ENCODE measurements around the gene WWC1. TPM values are rescaled to one million over a fixed set of nuclear protein-coding genes. Genes with fewer than 3 reads are reported as not detected.

The WWC1 gene
- total RNA-seq, 2 donors from 2014 or later = 1.9 to 6.1 TPM

DNA sequence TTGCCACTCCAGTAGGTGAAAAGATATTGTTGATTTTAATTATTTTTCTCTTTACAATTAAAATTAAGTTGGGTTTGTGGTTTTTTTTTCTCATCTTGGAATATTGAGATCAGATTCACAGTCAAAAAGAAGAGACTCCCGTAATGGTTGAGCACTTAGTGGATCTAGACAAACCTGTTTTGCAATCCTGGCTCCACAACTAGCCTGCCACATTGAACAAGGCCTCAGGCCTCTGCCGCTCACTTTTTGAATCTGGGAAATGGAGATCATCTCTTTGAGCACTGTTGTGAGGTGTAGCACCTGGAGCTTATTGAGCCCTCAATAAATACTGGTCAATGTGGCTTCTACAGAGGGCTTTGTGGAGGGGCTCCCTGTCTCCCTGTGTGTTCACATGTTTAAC lies 157.7 kb downstream of the WWC1 start:
- H3K36me3 Mint-ChIP-seq = no peaks in the 10 kb centered on the region
- ATAC-seq = no peak
- H3K27ac Mint-ChIP-seq = no peak overlapping the region
- H3K9me3 Mint-ChIP-seq = no peaks in the 10 kb centered on the region
- no peak for DNase-seq (ENCODE audit: low spot score in 2 of 2)

DNA sequence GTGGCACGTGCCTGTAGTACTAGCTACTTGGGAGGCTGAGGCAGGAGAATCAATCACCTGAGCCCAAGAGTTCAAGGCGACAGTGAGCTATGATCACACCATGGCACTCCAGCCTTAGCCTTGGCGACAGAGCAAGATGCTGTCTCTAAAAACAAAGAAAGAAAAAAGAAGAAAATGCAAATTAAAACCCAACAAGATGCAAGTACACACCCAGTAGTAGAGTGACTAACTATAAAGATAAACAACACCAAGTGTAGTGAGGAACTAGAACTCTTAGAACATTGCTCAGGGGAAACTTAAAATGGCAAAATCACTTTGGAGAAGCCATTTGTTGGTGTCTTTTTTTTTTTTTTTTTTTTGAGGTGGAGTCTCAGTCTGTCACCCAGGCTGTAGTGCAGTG lies 160.1 kb downstream of the WWC1 start:
- H3K36me3 Mint-ChIP-seq = no peaks in the 10 kb centered on the region
- ATAC-seq (no peak), DNase-seq (ENCODE audit: low spot score in 2 of 2) (no peak)
- H3K9me3 Mint-ChIP-seq = no peaks in the 10 kb centered on the region
- no peak overlapping the region for H3K27ac Mint-ChIP-seq

DNA sequence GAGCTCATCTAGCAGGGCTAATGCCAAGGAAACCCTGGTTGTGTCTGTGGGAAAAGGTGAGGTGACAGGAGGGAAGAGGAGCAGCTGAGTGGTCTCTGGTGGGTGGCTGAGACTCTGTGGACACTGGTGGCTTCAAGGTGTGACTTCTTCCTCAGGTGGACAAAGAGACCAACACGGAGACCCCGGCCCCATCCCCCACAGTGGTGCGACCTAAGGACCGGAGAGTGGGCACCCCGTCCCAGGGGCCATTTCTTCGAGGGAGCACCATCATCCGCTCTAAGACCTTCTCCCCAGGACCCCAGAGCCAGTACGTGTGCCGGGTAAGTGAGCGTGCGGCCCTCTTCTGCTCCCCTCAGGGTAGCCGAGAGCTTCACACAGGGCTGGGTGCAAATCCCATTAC lies 163.8 kb downstream of the WWC1 start:
- H3K36me3 Mint-ChIP-seq = peaks cover 11 to 13% of the 10 kb centered on the region in 2 donors
- ATAC-seq (no peak), DNase-seq (ENCODE audit: low spot score in 2 of 2) (no peak)
- H3K9me3 Mint-ChIP-seq = peaks cover 0 to 4% of the 10 kb centered on the region in 2 donors
- H3K27ac Mint-ChIP-seq = no peak overlapping the region

DNA sequence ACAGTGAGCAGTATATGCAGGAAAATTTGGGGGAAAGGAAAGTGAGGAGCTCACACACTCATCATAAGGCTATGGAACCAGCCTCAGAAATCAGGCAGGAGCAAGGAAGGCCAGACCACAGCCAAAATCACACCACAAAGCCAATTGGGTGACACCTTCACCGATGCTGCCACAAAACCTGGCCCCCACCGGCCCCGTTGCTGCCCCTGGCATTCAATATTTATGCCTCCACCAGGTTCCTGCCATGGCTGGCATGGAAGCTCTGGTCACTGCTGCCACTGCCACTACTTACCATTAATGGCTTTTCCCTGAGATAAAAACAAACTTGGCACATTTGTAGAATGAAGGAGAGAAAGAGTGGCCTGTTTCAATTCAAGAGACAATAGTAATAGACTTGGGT lies 166.1 kb downstream of the WWC1 start:
- Mint-ChIP-seq H3K36me3 (peaks cover 11 to 13% of the 10 kb centered on the region in 2 donors), H3K9me3 (peaks cover 0 to 4% of the 10 kb centered on the region in 2 donors), H3K27ac (no peak overlapping the region)
- DNase-seq (ENCODE audit: low spot score in 2 of 2) (no peak), ATAC-seq (no peak)

DNA sequence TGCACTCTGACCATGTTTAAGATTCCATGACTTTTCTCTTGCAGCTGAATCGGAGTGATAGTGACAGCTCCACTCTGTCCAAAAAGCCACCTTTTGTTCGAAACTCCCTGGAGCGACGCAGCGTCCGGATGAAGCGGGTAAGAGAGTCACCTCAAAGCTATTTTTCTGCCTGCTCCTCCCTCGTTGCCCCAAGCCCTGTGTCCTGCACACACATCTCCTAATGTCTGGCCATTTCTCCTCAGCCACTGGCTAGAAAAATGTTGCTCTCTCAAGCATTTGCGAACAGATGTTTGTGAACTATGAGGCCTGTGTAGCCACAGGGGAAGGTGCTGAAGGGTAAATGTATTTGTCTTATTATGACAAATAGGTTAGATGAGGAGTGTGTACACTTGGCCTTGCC lies 169.2 kb downstream of the WWC1 start:
- H3K36me3 Mint-ChIP-seq = peaks cover 11 to 13% of the 10 kb centered on the region in 2 donors
- H3K27ac Mint-ChIP-seq = no peak overlapping the region
- ATAC-seq (no peak), DNase-seq (ENCODE audit: low spot score in 2 of 2) (no peak)
- H3K9me3 Mint-ChIP-seq = peaks cover 0 to 4% of the 10 kb centered on the region in 2 donors

DNA sequence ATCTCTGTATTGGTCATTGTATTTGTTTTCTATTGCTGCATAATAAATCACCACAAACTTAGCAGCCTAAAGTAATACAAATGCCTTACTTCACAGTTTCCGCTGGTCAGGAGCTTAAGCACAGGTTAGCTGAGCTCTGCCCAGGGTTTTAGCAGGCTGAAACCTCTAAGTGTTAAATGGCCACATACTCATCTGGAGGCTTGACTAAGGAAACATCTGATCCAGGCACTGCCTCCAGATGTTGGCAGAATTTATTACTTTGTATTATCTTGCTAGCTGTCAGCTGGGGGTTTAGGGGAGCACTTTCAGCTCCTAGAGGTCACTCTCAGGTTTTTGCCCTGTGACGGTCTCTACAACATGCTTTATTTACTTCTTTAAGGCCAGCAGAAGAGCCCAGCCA lies 171.6 kb downstream of the WWC1 start:
- peaks cover 5 to 7% of the 10 kb centered on the region in 2 donors for H3K36me3 Mint-ChIP-seq
- ATAC-seq (no peak), DNase-seq (ENCODE audit: low spot score in 2 of 2) (no peak)
- H3K27ac Mint-ChIP-seq = no peak overlapping the region
- H3K9me3 Mint-ChIP-seq = peaks cover 0 to 4% of the 10 kb centered on the region in 2 donors

DNA sequence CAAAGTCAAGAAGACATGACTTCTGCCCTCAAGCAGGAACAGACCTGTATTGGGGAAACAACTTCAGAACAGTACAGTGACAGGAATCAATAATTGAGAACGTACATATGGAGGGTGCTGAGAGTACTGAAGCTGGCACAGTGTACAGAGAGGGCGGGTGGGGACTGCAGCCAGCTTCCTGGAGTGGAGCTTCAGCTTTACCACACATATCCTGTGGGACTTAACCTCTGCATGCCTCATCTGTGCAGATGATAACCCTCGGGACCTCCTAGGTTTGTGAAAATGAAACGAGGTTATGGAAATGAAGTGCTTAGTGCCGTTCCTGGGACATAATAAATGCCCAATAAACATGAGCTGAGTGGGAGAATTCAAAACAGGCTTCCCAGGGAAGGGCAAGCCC lies 172.8 kb downstream of the WWC1 start:
- Mint-ChIP-seq H3K27ac (no peak overlapping the region), H3K9me3 (no peaks in the 10 kb centered on the region), H3K36me3 (no peaks in the 10 kb centered on the region)
- DNase-seq (ENCODE audit: low spot score in 2 of 2) (no peak), ATAC-seq (no peak)

DNA sequence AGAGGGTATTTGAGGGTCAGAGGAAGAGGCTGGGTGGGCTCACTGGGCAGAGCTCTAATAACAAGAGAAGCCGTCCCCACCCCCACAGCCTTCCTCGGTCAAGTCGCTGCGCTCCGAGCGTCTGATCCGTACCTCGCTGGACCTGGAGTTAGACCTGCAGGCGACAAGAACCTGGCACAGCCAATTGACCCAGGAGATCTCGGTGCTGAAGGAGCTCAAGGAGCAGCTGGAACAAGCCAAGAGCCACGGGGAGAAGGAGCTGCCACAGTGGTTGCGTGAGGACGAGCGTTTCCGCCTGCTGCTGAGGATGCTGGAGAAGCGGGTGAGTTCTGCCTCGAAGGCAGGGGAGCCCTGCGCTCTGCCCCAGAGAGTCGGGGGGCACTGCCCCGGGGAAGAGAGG lies 173.2 kb downstream of the WWC1 start:
- ATAC-seq (no peak), DNase-seq (ENCODE audit: low spot score in 2 of 2) (no peak)
- H3K9me3 Mint-ChIP-seq = no peaks in the 10 kb centered on the region
- H3K36me3 Mint-ChIP-seq = no peaks in the 10 kb centered on the region
- H3K27ac Mint-ChIP-seq = no peak overlapping the region

DNA sequence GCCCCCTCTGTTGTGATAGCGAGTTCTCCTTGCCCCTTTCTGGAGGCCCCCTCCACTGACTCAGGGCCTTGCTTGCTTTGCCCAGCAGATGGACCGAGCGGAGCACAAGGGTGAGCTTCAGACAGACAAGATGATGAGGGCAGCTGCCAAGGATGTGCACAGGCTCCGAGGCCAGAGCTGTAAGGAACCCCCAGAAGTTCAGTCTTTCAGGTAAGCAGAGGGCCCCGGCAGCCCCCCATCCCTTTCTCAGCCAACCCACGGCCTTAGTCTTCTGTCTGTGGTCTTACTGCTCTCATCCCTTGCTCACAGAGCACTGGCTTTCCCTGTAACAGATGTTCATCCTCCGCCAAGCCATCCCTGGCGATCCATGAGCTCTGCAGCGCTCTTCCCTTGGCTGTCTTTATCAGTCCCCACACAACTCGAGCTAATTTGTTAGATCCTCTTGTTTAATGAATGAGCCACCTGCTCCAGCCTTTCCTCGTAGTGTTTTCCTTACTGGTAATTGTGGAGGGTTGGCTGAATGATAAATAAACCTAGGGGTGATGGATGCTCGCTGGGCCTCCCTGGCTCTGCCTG lies 176.4 kb downstream of the WWC1 start:
- Mint-ChIP-seq H3K27ac (no peak overlapping the region), H3K36me3 (no peaks in the 10 kb centered on the region), H3K9me3 (no peaks in the 10 kb centered on the region)
- no peak for ATAC-seq
- no peak for DNase-seq (ENCODE audit: low spot score in 2 of 2)

DNA sequence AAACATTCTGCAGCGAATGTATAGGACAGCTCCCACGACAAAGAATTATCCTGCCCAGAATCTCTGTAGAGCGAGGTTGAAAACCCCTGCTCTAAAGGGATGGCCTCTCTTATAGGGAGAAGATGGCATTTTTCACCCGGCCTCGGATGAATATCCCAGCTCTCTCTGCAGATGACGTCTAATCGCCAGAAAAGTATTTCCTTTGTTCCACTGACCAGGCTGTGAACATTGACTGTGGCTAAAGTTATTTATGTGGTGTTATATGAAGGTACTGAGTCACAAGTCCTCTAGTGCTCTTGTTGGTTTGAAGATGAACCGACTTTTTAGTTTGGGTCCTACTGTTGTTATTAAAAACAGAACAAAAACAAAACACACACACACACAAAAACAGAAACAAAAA lies 177.4 kb downstream of the WWC1 start:
- Mint-ChIP-seq H3K36me3 (no peaks in the 10 kb centered on the region), H3K9me3 (no peaks in the 10 kb centered on the region), H3K27ac (no peak overlapping the region)
- ATAC-seq = no peak
- no peak for DNase-seq (ENCODE audit: low spot score in 2 of 2)

DNA sequence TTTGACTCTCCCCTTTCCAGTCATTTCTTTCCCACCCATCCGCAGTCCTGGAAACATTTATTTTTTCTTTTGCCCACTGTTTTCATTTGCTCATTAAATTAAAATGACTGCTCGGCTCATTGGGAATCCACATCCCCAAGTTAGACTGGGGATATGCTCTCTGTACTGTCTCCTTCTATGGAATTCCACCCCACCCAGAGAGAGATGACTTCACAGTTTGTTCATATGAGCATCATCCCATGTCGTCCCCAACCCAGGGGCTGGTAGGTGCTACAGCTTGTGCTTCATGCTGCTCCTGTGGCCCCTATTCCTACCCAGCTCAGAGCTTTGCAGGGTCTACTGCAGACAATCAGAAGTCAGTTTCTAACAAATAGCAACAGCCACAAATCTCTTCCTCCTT lies 178.4 kb downstream of the WWC1 start:
- DNase-seq (ENCODE audit: low spot score in 2 of 2) = no peak
- H3K9me3 Mint-ChIP-seq = no peaks in the 10 kb centered on the region

DNA sequence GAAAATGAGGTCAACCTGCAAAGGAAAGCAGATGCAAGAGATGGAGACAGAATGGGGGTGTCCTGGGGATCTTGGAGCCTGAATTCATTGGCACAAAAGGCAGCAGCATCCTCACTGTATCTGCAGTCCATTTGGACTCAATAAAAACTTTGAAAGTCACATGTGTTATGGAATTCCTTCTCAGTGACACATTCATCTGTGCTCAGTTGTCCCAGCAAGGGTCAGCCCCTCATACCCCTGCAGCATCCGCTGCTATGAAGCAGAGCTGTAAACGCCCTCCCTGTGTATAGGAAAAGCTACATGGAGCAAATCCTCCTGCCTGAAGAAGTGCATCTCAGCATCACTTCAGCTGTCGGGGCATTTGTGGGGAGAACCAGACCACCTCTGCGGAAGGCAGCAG lies 180.3 kb downstream of the WWC1 start:
- no peak for ATAC-seq
- Mint-ChIP-seq H3K27ac (no peak overlapping the region), H3K36me3 (no peaks in the 10 kb centered on the region), H3K9me3 (no peaks in the 10 kb centered on the region)
- DNase-seq (ENCODE audit: low spot score in 2 of 2) = no peak

More for the DNA sequence above, 178.4 kb downstream of the WWC1 start:
- ATAC-seq = no peak
- Mint-ChIP-seq H3K36me3 (no peaks in the 10 kb centered on the region), H3K27ac (no peak overlapping the region)

DNA sequence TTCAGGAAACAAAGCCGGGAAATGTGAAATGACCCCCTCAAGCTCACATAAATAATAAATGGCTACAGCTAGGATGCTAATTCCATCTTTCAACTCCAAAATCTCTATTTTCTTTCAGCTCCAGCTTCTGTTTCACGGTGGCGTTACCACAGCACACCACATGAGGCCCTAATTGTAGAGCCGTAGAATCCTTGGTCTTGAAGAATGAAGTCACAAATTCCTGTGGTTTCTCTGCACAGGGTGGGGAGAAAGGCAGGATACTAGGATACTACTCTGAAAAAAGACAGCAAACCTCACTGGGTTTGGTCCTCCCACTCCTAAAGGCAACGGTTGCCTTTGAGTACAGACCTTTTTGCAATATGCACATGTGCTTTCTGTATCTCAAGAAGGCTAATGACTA lies 180.9 kb downstream of the WWC1 start:
- H3K36me3 Mint-ChIP-seq = no peaks in the 10 kb centered on the region
- no peak for ATAC-seq
- H3K27ac Mint-ChIP-seq = no peak overlapping the region
- DNase-seq (ENCODE audit: low spot score in 2 of 2) = no peak
- no peaks in the 10 kb centered on the region for H3K9me3 Mint-ChIP-seq

DNA sequence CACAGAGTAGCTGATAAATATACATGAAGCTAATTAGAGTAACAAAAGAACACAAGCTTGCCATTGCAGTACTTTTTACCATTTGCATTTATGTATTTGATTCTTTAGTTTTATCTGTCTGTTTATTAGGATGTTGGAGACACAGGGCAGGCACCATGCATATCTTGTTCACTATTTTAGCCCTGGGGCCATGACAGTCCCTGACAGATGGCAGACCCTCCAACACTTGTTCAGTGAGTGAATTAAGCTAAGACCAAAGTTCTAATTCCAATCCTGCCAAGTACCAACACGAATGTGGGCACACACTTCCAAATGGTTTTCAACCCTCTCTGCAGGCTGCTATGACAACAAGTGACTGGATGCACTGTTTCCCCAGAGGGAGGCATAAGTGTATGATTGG lies 182.9 kb downstream of the WWC1 start:
- Mint-ChIP-seq H3K9me3 (no peaks in the 10 kb centered on the region), H3K27ac (no peak overlapping the region), H3K36me3 (no peaks in the 10 kb centered on the region)
- DNase-seq (ENCODE audit: low spot score in 2 of 2) (no peak), ATAC-seq (no peak)

DNA sequence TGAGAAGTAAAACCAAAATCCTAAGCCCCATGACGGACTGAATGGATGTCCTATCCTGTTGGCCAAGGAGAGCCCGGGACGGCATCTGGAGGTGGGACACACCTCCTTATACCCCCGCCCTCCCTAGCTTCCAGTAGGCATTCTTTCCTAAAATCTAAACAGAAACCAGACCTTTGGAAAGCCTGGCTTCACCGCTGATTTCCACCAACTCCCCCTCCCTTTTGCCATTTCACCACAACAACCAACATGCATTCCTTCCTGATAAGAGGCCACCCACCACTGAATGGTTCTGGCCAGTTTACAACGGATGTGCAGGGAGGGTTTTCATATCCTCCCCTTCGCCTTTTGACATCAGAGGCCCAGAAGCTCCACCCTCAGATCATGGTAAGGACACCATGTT lies 185.6 kb downstream of the WWC1 start:
- H3K9me3 Mint-ChIP-seq = no peaks in the 10 kb centered on the region
- ATAC-seq (no peak), DNase-seq (ENCODE audit: low spot score in 2 of 2) (no peak)
- no peak overlapping the region for H3K27ac Mint-ChIP-seq
- no peaks in the 10 kb centered on the region for H3K36me3 Mint-ChIP-seq

DNA sequence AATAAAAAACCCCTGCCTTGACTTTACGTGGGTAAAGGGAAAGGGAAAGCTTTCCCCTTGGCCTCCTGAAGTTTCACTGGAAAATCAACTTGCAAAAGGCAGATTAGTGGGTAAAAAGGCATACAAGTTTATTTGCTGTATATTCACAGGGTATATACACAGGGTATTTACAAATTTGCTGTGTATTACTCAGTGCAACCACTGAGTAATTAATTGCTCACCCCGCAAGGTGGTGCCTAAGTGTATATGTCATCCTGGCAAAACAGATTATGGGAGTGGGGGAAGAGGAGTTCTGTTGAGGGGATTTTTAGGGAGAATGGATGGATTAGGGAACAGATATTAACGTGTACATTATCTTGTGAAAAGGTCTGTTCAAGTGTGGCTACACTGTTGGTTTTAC lies 187.7 kb downstream of the WWC1 start:
- Mint-ChIP-seq H3K36me3 (no peaks in the 10 kb centered on the region), H3K9me3 (no peaks in the 10 kb centered on the region), H3K27ac (no peak overlapping the region)
- no peak for ATAC-seq
- no peak for DNase-seq (ENCODE audit: low spot score in 2 of 2)

DNA sequence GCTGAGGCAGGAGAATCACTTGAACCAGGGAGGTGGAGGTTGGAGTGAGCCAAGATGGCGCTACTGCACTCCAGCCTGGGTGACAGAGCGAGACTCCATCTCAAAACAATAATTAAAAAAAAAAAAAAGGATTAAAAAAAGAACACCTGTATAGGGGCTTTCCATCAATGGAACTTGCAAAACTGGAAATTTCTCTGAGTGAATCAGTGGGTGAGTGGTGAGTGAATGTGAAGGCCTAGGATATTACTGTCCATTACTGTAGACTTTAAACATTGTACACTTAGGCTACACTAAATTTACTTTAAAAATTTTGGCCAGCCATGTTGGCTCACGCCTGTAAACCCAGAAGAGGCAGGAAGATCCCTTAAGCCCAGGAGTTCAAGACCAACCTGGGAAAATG lies 189.2 kb downstream of the WWC1 start:
- no peak for ATAC-seq
- Mint-ChIP-seq H3K36me3 (no peaks in the 10 kb centered on the region), H3K27ac (no peak overlapping the region)

DNA sequence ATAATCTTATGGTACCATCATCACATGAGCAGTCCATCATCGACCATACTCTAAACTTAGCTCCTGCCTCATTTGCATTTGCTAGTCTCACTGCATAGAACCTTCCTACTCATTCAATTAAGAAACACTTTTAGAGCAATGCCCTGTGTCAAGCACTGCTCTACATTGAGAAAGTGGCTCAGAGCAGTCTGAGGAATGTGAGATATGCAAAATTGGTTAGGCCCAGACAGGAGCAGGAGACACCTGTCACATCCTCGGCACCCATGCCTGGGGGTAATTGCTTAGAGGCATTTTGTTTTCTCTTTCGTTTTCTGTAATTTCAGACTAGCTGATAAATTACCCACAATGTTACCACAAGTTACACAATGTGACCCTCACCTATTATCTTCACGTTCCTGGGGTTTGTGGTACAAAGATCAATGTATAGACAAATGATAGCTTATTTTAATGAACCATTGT lies 189.9 kb downstream of the WWC1 start:
- Mint-ChIP-seq H3K27ac (no peak overlapping the region), H3K36me3 (peaks cover 5 to 6% of the 10 kb centered on the region in 2 donors), H3K9me3 (no peaks in the 10 kb centered on the region)
- ATAC-seq = no peak
- no peak for DNase-seq (ENCODE audit: low spot score in 2 of 2)

More for the DNA sequence above, 189.2 kb downstream of the WWC1 start:
- no peaks in the 10 kb centered on the region for H3K9me3 Mint-ChIP-seq
- no peak for DNase-seq (ENCODE audit: low spot score in 2 of 2)

DNA sequence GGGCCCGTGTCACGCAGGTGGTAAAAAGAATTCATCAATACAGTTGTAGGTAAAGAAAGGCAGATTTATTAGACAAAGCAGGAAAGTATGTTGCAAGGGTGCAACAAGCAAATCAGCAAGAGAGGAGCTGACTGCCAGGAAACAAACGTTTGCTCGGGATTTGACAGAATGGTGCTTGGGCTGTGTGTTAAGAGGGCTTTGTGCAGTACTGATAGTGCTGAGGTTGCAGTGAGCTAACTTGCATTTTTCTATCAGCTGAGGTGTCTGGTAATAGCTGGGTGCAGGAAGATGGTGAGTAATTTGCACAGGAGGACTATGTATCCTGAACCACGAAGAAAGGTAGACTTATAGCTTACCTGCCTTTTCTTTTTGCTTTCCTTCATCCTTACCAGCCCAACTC lies 190.9 kb downstream of the WWC1 start:
- ATAC-seq = no peak
- no peak overlapping the region for H3K27ac Mint-ChIP-seq
- no peaks in the 10 kb centered on the region for H3K9me3 Mint-ChIP-seq
- peaks cover 9 to 15% of the 10 kb centered on the region in 2 donors for H3K36me3 Mint-ChIP-seq
- DNase-seq (ENCODE audit: low spot score in 2 of 2) = no peak

All from activated naive CD4-positive, alpha-beta T cell treated with anti-CD3 and anti-CD28 coated beads, Interleukin-2, amount 50 U/mL, for 72 hours (primary cell).